Prostate gland (tissue), 2 donors: ENCODE measurements around the gene ERRFI1.

Source experiments
- CTCF ChIP-seq, 4 experiments: fragments of 200-600 bp in 2 of 4; fragments of 450-650 bp in 2 of 4; sonication (generic) in 2 of 4; IDR thresholded peaks; 1 replicate in 3 of 4; 2 replicates in 1 of 4; pipeline ENCODE4 v1.5.1; 2016 to 2019; ENCODE audit warnings: antibody characterized with exemption in 4 of 4, mild to moderate bottlenecking in 2 of 4, moderate library complexity in 2 of 4
- POLR2AphosphoS5 ChIP-seq: sonication (generic); formaldehyde crosslinking; IDR thresholded peaks from one replicate; pipeline ENCODE4 v1.6.1; 2017; ENCODE audit warnings: antibody characterized with exemption

- TF ChIP-seq CTCF (IDR thresholded peaks at IDR 0.05) = no peak
- no peak for TF ChIP-seq POLR2AphosphoS5
These were observed 55.9 kb downstream of the ERRFI1 start for GRCh38 chr1:7970246-7970645.
